ENCODE results near the gene CNMD. TPM values are rescaled to one million over a fixed set of nuclear protein-coding genes. Genes with fewer than 3 reads are reported as not detected.

The CNMD gene
- total and polyA plus RNA-seq, 2 of the 8 experiments (the other 6 are each of a cell fraction or from before 2014, with no cell fraction given): 87.4 to 113 TPM

DNA sequence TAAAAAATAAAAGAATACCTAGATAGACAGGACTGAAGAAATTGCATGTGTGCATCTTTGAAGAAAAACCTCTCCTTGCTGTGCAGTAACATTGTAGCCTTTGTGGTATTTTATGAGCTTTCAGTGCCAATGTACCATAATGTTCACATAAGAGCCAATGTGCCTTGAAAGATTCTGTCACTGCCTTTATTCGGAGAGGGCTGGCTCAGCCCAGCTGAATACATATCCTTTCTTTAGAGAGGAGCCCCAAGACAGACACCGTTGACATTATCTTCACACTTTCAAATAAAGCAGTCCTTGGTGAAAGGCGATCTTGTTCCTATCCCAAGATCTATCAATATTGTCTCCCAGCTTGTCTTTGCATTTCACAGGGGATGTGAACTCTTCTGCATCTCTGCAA lies 18.5 kb upstream of the CNMD start:
- no peak for FAIRE-seq
- no peak overlapping the region for H2BK120ac ChIP-seq (replicated peaks; ENCODE audit: low read depth, low read length)
- no peaks in the 10 kb centered on the region for H3K79me2 ChIP-seq (ENCODE audit: control insufficient read depth in 1 of 2, insufficient read depth in 2 of 2, low read length in 2 of 2)
- no peaks in the 10 kb centered on the region for H3K27me3 ChIP-seq (replicated peaks in 1 of 4; ENCODE audit: control insufficient read depth in 3 of 4, extremely low read depth in 1 of 4, insufficient read depth in 3 of 4, low read length in 3 of 4)
- no peaks in the 10 kb centered on the region for H3K23me2 ChIP-seq (ENCODE audit: low read depth, low read length)
- no peaks in the 10 kb centered on the region; a peak in 1 of 7 replicates for H3K4me1 ChIP-seq (replicated peaks in 1 of 4; ENCODE audit: control insufficient read depth in 3 of 4, insufficient read depth in 4 of 4, low read length in 3 of 4)
- H3K4me2 ChIP-seq (ENCODE audit: insufficient read depth in 1 of 2, low read depth in 2 of 2, low read length in 2 of 2): no peak overlapping the region
- ChIA-PET CTCF (ENCODE audit: partially characterized antibody) (interaction anchor here (0.5 to 0.8 kb wide), 2 partner anchors 20 to 330 kb away, joined by 3 read pairs; no protein-coding TSS in a partner anchor), POLR2A (ENCODE audit: partially characterized antibody) (no interaction called here)
- DNase-seq (ENCODE audit: low read depth in 1 of 2, low spot score in 2 of 2): no peak
- TF ChIP-seq SP2 (IDR thresholded peaks at IDR 0.05; ENCODE audit: low read length) (no peak), POU5F1 (IDR thresholded peaks at IDR 0.05; ENCODE audit: low read depth, low read length) (no peak), SP4 (IDR thresholded peaks at IDR 0.05; ENCODE audit: low read length) (no peak), TCF12 (IDR thresholded peaks at IDR 0.05; ENCODE audit: low read depth, low read length) (no peak), EP300 (IDR thresholded peaks at IDR 0.05; ENCODE audit: borderline replicate concordance in 1 of 2, low read depth in 2 of 2, low read length in 2 of 2) (no peak), ZNF274 (IDR thresholded peaks at IDR 0.05; ENCODE audit: borderline replicate concordance, extremely low read depth, low read length) (no peak), GTF2F1 (IDR thresholded peaks at IDR 0.05; ENCODE audit: borderline replicate concordance, low read depth, low read length) (no peak), EZH2 (IDR thresholded peaks at IDR 0.05; ENCODE audit: low read depth, low read length, severe bottlenecking) (no peak), EGR1 (IDR thresholded peaks at IDR 0.05; ENCODE audit: borderline replicate concordance, low read depth, low read length) (no peak)
- TF ChIP-seq, protein P1, sequence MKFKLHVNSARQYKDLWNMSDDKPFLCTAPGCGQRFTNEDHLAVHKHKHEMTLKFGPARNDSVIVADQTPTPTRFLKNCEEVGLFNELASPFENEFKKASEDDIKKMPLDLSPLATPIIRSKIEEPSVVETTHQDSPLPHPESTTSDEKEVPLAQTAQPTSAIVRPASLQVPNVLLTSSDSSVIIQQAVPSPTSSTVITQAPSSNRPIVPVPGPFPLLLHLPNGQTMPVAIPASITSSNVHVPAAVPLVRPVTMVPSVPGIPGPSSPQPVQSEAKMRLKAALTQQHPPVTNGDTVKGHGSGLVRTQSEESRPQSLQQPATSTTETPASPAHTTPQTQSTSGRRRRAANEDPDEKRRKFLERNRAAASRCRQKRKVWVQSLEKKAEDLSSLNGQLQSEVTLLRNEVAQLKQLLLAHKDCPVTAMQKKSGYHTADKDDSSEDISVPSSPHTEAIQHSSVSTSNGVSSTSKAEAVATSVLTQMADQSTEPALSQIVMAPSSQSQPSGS (IDR thresholded peaks at IDR 0.05; ENCODE audit: low read length): no peak
- TF ChIP-seq, protein P2, sequence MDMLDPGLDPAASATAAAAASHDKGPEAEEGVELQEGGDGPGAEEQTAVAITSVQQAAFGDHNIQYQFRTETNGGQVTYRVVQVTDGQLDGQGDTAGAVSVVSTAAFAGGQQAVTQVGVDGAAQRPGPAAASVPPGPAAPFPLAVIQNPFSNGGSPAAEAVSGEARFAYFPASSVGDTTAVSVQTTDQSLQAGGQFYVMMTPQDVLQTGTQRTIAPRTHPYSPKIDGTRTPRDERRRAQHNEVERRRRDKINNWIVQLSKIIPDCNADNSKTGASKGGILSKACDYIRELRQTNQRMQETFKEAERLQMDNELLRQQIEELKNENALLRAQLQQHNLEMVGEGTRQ (IDR thresholded peaks at IDR 0.05; ENCODE audit: low read length): no peak
- no peak overlapping the region for H3K27ac ChIP-seq (ENCODE audit: low read depth, low read length)
- H3K14ac ChIP-seq (ENCODE audit: insufficient read length): no peak overlapping the region
- H4K91ac ChIP-seq (replicated peaks; ENCODE audit: insufficient read length, low read length): no peak overlapping the region
- no peaks in the 10 kb centered on the region for H4K20me1 ChIP-seq (replicated peaks in 1 of 2; ENCODE audit: control insufficient read depth in 1 of 2, insufficient read depth in 2 of 2, low read length in 2 of 2)
- H3K4me3 ChIP-seq (ENCODE audit: extremely low read depth in 1 of 4, insufficient read depth in 2 of 4, low read depth in 3 of 4, low read length in 4 of 4): no peak overlapping the region
- no peak overlapping the region for H3K56ac ChIP-seq (replicated peaks; ENCODE audit: insufficient read length, low read depth, low read length)
- H4K5ac ChIP-seq (ENCODE audit: insufficient read length, low read depth, low read length): no peak overlapping the region
- WGBS, 2 experiments (ENCODE audit: extremely low coverage in 1 of 2, insufficient coverage in 1 of 2, insufficient read length in 1 of 2, insufficient replicate concordance in 2 of 2, low coverage in 1 of 2, low lambda C conversion rate in 2 of 2, missing lambda C conversion rate in 1 of 2): 84% methylated on average over 3 of the region's 3 CpGs; no CpG with 5 or more reads in 1 of the 2 experiments
- H2BK5ac ChIP-seq (ENCODE audit: low read depth, low read length): no peak overlapping the region
- H3K9ac ChIP-seq (replicated peaks in 1 of 4; ENCODE audit: extremely low read depth in 1 of 4, low read depth in 3 of 4, low read length in 3 of 4): no peak overlapping the region
- no peaks in the 10 kb centered on the region for H3K36me3 ChIP-seq (ENCODE audit: control insufficient read depth in 2 of 4, insufficient read depth in 4 of 4, low read length in 3 of 4)
- no peak overlapping the region for H3K18ac ChIP-seq (ENCODE audit: extremely low read depth, low read length)
- no peak overlapping the region for H4K8ac ChIP-seq (ENCODE audit: extremely low read depth, insufficient read depth, low read length)
- H3K9me3 ChIP-seq (ENCODE audit: insufficient read depth in 2 of 2, low read depth in 1 of 2, low read length in 1 of 2): no peaks in the 10 kb centered on the region
- H3K79me1 ChIP-seq (ENCODE audit: low read depth, low read length): no peaks in the 10 kb centered on the region
- H2AFZ ChIP-seq (ENCODE audit: low read length): no peak overlapping the region
- H2BK15ac ChIP-seq (ENCODE audit: low read length): no peak overlapping the region
- no peak overlapping the region for H3K23ac ChIP-seq (ENCODE audit: insufficient read length)
- no peak overlapping the region for H2BK12ac ChIP-seq (ENCODE audit: low read depth, low read length)
- H3K4ac ChIP-seq (replicated peaks; ENCODE audit: insufficient read length, low read depth, low read length): no peak overlapping the region
- no peak overlapping the region for H2BK20ac ChIP-seq (ENCODE audit: low read length)
- no peak overlapping the region for H2AK5ac ChIP-seq (ENCODE audit: low read depth, low read length)

Measured in H1 (cell line).